Smooth muscle cell of the pulmonary artery (primary cell): Measurements from ENCODE around the gene CPSF6. TPM values are rescaled to one million over a fixed set of nuclear protein-coding genes. Genes with fewer than 3 reads are reported as not detected.

Experiments
- total RNA-seq: library from RNA; depleted of rRNA; stranded (reverse); fragments of >200 nt; gene quantifications from 2 replicates; pipeline ENCODE4 v1.2.3, GENCODE V29; 2014

The CPSF6 gene, protein sequence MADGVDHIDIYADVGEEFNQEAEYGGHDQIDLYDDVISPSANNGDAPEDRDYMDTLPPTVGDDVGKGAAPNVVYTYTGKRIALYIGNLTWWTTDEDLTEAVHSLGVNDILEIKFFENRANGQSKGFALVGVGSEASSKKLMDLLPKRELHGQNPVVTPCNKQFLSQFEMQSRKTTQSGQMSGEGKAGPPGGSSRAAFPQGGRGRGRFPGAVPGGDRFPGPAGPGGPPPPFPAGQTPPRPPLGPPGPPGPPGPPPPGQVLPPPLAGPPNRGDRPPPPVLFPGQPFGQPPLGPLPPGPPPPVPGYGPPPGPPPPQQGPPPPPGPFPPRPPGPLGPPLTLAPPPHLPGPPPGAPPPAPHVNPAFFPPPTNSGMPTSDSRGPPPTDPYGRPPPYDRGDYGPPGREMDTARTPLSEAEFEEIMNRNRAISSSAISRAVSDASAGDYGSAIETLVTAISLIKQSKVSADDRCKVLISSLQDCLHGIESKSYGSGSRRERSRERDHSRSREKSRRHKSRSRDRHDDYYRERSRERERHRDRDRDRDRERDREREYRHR
- 20.8 and 23.0 TPM in 2 replicates for total RNA-seq

GRCh38 chr12:69239352-69239921 lies at the start of gene CPSF6:
Gene CPSF6, plus strand, starts transcription at chr12:69239569. Its CDS starts 78 bp downstream, at chr12:69239647.

Other genes with a start within 250 kb of the CPSF6 start
- gene LYZ, start 108.8 kb downstream of the CPSF6 start, total RNA-seq, result not detected in 2 replicates
- 8.2 and 9.8 TPM in 2 replicates for gene YEATS4, start 120.2 kb downstream of the CPSF6 start, total RNA-seq
- 43.1 and 52.5 TPM in 2 replicates for gene FRS2, start 230.8 kb downstream of the CPSF6 start, total RNA-seq